Activated CD4-positive, alpha-beta T cell treated with anti-CD3 and anti-CD28 coated beads for 24 hours (primary cell): Measurements from ENCODE around the gene CCDC80.
A peak's percentile ranks its signal among the peaks of the same experiment; 100 is the strongest.

Experiments used
- DNase-seq, 2 donors: peaks; one replicate each; pipeline ENCODE4 v3.0.0-alpha.2; 2020; ENCODE audit warnings: low read depth in 2 of 2

Gene CCDC80

DNA sequence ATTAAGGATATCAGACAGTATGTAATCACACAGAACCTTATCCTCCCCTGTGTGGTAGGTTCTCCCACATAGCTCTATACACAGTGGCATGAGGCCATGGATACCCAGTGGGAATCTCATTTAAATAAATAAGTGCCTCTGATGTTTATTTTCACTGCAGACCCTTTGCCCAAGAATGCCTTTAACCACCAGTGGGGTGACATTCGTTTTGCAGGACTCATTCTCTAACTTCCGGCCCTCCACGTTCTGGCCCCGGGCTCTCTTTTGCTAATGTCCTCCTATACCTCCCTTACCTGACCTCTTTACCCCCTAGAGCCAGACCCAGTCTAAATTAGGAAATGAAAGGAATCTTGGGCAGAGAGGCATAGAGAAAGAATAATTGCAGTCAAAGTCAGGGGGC lies 8.3 kb downstream of the CCDC80 start:
- no peak for DNase-seq

DNA sequence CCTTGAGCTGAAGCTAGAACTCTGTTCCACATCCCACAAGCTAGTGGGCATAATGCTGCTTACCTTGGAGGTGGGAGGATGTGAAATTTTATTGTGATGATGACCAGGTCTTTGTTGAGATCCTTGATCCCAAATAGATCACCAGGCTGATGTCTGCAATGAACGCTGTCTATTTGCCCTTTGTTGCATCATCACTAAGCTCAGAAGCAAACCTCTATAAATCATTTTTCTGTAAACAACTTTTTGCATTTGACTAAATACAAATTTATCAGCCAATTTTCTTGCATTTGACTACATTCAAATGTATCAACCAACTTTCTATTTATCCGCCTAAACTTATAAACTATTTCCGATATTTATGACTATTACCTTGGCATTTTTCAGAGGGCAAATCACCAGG lies 9.7 kb downstream of the CCDC80 start:
- no peak for DNase-seq

DNA sequence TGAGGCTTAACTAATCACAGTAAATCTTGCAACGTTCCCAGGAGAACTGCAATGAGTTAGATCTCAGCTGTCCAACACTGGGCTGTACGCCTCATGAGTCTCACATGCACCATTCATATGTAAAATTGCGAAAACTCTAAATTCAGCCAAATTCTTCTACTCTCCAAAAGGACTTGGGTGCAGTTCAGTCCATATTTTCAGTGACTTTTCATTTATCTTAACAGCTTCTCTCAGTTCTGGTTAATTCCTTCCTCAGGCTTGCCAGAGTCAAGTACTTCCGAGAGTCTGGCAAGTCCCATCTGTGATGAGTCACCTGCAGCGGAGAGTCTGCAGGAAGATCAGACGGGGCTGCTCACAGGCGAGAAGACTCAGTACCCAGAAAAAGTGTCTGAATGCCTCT lies 11.5 kb downstream of the CCDC80 start:
- peak in 1 of 2 donors; percentile 4 for DNase-seq

DNA sequence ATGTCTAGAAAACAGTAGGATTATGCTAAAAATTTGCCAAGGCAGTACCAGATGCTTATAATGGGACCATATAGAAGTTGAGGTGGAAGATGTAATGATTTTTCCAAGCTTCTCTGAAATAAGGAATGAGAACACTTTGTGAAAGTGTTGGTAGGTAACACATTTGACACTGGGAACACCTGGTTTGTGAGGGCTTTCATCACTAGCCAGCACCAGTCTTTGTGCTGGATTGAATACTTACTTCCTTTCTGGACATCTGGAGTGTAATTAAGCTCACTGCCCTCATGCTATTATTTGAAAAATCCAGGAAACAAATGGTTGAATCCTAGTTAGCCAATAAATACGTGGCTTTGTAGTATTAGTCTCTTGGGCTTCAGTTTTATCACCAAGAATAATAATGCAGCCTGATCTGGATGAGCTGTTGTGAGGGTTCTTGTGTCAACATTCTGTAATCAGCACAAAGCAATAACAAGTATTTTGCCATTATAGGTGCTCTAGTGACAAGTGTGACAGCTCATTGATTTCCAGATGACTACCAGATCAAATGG lies 12.9 kb downstream of the CCDC80 start:
- DNase-seq, result no peak

DNA sequence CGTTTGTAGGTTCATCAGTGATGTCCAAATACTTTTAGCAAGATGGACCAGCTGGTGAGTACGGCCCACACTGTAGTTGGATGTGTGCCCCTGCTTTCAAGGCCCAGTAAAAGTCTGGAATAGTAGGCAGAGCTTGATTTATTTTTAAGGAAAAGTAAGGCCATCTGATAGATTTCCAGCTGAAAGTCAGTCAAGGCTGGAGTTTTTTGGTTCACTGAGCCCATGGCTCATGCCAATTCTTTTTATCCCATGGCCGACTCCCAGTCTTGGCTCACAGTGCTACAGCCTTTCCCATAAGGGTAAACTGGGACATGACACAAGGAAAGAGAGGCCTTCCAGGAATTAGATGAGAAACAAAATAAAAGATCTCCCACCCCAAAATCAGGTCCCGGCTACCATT lies 13.5 kb downstream of the CCDC80 start:
- DNase-seq, result no peak

DNA sequence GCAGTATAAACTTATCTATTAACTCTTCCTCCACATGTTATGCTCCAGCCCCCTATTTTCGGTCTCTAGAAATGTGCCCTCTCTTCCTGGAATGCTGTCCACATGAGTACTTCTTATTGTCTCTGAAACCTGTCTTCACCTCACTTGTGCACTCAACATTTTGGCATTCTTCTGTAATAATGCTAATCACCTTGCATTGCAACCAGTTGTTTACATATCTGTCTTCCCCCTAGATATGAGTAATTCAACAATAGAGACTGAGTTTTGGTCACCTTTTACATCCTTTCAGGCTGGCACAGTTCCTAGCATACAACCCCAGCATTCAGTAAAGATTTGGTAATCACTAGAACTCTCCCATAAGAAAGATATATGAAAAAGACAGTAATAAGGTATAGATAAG lies 17.2 kb downstream of the CCDC80 start:
- no peak for DNase-seq

DNA sequence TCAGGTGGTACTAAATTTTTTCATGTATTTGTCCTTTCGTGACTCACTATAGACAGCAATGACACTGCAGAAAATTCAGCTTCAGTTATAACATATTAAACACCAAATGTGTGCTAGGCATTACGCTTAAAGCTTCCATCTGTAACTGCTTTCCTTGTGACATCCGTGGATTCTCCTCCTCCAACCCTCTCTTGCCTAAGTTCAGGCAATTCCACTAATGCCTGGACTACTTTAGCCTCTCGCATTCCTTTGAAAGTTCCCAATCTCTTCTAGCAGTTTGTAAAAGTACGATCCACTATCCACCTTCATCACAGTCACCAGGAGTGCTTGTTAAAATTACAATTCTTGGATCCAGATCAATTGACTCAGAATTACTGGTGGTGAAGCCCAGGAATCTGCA lies 17.7 kb downstream of the CCDC80 start:
- no peak for DNase-seq

DNA sequence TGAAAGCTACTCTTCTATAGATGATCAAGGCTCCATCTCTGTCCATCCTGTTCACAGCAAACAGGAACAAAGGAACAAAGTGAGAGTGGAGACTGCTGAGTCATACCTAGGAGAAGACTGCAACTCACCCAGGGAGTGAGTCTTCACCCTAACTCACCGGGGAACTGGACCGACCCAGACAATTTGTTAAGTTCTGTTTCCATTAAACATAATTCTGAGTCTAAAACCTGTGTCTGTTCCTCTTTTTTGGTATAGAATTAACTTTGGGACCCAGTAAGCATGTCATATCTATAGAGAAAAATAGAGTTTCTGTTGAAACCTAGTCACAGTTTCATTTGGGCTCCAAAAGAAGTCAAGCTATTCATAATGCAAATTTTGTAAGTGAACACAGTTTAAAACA lies 21.6 kb downstream of the CCDC80 start:
- no peak for DNase-seq

DNA sequence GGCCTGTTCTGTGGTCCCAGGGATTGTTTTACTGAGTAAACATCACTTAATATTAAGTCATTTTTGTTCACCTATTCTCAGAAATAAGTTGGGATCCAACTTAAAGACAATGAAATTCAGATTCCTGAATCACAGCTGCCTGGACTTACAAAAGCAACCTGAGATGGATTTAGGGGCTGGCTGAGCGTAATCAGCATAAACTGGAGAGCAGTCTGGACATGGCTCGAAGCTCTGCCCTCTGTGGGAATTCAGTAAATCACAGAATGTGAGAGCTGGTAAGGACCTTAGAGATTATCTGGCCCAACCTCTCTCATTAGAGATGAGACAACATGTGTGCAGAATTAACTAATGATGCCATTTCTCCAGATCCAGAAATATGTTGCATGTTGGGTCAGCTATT lies 23.7 kb downstream of the CCDC80 start:
- DNase-seq, result no peak

DNA sequence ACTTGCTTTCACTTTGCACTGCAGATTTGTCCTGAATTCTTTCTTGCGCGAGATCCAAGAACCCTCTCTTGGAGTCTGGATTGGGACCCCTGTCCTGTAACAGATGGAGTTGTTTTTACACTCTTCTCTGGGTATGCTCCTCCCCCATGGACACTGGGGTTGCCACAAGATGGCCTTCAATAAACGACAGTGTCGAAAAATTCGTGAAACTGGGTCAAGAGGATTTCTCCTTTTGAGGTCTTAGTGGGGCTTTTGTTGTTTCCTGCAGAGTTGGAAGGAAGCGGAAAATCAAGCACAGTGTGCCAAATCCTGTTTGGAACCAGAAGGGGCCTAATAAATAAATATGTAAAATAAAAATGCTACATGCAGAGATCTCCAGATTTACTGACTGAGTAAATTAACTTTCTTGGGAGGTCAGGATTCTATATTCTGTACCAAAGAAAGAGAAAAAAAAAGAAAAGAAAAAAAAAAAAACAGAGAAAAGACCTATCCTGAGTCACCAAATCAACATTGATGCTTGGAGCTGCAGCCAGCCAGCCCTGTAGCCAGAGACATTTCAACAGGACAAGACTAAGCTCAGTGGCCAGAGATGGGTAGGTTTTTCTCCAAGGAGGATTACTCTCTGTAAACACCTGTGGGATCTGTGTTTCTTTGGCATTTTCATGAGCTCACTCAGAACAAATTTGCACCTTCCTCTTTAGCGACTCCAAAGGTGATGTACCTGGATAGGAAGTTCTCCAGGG lies 24.8 kb downstream of the CCDC80 start:
- no peak for DNase-seq

DNA sequence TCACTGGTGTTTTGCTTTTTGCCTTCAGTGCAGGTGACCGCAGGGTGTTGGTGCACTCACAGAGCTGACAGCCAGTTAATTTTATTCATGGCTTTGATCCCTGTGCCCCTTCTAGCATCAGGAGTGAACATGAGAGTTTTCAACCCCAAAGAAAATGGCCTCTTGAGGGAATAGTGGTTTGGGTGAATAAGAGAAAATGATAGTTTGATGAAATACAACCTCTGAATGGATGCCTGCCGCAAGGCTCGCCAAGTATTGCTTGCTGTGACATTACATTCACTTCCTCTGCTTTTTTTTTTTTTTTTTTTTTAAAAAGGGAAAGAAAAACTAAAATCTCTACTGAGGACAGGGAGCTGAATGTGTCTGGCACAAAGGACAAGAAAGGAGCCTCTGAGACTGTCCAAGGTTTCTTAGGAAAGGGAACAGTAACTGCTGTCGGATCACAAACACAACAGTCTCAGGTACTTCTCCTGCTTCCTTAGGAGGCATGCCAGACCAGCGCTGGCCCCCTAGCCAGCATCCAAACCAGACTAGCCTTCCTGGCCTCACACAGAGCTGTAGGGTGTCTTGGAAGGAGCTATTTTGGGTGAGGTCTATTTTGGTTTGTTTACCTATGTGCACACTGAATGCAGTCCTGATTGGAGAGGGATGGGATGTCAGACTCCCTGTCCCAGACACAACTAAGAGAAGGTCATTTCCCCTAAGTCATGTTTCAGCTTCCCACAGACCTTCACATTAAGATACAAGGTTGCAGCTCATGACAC lies 29.0 kb downstream of the CCDC80 start:
- DNase-seq, result no peak

DNA sequence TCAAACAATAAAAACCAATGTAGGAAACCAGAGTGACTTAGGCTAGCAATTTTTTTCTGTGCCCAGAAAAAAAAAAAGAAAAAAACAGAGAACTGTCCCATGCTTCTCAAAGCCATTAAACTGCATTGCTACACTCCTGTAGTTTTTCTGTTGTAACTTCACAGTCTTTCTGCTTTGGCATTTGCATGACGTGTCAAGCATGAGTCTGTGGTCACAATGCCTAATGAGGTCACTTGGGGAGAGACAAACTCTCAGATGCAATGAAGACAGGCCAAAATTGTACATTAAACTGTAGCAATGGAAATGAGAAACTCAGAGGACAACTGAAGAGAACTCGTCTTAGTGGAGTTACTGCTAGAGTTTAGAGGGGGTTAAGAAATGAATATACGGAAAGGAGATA lies 30.8 kb downstream of the CCDC80 start:
- no peak for DNase-seq

DNA sequence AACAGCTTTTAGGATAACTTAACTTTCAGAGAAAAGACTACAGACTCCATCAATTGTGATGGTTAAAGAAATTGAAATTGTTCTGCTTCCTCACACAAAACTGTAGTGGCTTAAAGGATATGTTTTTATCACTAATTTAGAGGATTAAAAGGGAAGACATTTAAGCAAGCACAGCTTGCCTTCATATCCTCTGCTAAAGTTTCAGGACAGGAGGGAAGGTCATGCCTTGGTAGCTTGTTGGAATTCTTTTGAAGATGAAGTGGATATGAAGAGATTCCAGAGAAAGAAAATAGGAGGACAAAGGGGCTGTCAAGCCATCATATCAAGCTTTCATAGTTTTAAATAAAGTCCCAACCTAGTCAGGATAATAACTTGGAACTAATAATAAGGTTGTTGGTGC lies 33.1 kb downstream of the CCDC80 start:
- DNase-seq, result no peak

DNA sequence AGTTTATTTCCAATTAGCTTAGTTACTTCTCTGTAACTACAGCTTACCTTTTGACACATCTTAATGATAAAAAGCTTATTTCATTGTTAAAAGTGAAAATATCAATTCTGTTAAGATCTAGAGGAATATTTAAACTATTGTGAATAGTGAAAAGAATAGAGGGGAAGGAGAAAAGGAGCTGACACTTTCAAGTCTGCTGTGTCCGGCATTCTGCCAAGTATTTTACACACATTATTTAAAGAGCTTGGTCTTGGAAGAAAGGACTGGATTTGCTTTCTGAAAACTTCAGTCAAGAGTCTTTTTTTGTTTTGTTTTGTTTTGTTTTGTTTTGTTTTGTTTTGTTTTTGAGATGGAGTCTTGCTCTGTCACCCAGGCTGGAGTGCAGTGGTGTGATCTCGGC lies 34.8 kb downstream of the CCDC80 start:
- no peak for DNase-seq

DNA sequence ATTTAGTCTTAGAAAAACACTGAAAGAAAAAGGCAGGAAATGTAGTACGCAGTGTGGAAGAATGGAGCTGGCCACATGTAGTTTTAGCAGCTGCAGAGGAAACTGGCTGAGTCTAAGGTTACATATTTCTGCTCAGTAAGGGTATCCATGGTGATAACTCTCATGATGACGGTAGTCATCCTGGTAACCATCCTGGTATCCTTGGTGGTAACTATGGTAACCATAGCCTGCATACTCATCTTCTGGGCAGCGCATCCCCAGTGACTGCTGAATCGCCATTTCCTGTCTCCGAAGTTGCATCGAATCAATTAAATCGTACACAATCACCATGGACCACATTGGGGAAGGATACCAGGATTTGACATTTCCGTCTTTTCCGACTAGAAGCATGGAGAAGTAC lies 35.7 kb downstream of the CCDC80 start:
- no peak for DNase-seq

DNA sequence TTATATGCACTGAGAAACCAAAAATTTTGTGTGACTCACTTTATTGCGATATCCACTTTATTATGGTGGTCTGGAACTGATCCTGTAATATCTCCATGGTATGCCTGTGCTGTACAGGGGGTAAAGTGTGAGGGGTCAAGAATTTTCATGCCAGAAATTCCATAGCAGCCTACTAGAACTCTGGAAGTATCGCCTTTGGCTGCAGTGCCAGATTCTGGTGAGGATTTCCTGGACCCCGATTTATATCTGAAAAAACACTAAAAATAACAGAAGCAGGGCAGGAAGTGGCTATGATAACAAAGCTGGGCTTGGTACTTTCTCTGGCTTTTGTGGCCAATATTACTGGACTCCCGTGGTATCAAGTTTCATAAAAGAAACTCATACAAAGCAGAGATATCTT lies 36.4 kb downstream of the CCDC80 start:
- DNase-seq, result no peak

DNA sequence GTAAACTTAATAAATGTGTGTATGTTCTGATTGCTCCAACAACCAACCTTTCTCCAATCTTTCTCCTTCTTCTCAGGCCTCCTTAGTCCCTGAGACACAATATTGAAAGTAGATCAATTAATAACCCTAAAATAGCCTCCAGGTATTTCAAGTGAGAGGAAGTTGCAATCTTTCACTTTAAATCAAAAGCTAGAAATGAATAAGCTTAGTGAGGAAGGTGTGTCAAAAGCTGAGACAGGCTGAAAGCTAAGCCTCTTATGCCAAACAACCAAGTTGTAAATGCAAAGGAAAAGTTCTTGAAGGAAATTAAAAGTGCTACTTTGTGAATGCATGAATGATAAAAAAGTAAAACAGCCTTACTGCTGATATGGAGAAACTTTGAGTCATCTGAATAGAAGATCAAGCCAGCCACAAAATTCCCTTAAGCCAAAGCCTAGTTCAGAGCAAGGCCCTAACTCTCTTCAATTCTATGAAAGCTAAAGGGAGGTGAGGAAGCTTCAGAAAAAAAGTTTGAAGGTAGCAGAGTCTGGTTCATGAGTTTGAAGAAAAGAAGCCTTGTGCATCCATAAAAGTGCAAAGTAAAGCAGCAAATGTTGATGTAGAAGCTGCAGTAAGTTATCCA lies 38.6 kb downstream of the CCDC80 start:
- DNase-seq, result no peak

DNA sequence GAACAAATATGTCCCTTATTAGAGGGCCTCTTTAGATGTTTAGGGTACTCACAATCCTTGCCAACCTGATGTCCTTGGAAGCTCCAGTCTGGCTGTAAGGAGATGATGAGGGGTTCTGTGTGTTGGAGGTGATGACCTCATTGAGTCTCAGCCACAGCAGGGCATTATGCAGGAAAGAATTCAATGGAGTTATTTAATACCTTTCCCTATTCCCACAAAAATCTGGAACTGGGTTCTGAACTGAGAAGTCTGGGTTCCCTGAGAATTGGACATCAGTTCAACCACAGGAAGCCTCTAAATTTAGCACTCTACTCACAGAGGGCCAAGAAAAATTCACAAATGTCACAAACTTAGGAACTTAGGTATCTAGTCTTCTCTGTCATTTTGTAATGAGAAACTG lies 42.2 kb downstream of the CCDC80 start:
- no peak for DNase-seq

DNA sequence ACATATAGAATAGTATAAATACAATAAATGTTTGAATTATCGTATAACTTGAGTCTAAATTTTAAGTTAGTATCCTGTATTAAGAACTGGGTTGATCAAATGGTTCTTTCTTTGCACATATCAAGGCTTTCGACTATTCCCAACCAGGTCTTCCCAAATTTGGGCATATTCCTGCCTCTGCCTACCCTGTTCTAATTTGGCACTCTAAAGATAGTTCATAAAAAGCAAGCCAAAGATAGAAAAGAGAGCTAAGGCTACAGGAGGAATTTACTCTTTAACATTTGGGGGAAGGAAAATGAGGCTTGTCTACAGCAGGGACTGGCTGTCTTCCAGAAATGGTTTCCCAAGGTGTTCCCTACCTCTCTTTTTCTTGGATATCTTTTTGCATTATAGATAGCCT lies 43.0 kb downstream of the CCDC80 start:
- no peak for DNase-seq

DNA sequence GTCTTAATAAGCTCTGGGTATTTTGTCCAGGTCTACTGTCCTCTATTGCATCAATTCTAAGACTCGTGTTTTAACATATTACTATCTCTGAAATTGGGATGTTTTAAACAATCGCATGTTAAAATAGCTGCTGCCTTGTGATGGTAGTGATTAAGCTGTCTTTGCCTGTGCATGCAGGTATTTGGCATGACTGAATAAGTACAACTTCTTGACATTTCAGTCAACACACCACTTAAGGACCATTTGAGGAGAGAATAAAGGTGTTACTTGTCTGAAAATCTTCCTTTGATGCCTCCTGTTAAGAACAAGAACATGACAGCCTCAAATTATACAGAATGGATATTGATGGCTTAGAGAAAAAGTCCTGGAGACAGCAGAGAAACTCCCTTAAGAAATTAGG lies 46.1 kb downstream of the CCDC80 start:
- no peak for DNase-seq

DNA sequence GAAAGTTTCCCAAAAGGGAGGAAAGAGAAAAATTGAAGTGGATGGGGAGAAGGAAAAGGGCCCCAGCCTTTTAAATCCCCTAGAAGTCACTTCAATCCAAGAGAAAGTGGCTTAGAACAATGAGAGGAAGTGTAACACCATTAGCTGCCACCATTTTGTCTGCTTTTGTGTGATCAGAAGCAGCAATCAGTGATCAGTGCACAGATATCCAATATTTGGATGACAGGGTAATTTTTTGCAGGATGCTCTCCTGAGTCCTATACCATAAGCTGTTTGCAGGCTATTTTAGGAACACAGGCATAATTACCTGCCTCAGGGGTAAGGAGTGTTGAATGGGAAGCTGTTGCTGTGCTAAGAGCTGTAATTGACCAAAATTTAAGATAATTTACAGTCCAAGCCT lies 47.7 kb downstream of the CCDC80 start:
- DNase-seq, result no peak

DNA sequence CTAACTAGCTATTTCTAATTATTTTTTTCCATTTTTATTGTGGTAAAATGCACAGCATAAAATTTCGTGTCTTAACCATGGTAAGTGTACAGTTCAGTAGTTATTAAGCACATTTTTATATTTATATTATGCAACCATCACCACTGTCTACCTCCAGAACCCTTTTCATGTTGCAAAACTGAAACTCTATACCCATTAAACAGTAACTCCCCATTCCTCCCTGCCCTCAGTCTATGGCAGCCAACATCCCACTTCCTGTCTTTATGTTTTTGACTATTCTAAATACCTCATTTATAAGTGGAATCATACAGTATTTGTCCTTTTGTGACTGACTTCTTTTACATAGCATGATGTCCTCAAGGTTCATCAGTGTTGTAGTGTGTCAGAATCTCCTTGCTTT lies 53.6 kb downstream of the CCDC80 start:
- DNase-seq, result no peak

DNA sequence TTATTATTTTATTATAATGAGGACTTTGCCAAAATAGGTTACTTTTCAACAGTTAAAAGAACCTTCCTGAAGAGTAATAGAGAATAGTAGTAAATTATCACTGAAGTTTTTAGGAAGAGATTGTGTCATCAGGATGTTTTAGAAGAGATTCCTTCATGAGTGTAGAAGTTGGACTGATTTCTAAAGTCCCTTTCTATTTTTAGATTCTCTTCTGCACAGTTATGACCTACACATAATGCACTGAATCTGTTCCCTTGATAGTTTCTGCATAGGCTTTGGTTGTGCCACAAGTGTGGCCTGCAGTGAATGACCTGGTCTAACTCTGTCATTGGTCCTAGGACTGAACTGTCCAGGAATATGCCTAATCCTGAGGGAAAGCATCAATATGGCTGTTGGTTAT lies 55.2 kb downstream of the CCDC80 start:
- no peak for DNase-seq
